Left lobe of liver (tissue), 2 donors: Measurements from ENCODE around the gene DNAJB12. TPM values are rescaled to one million over a fixed set of nuclear protein-coding genes. Genes with fewer than 3 reads are reported as not detected.
"Not testable (repeated sequence)": the region's sequence is repeated elsewhere in the genome, so short reads cannot be mapped to it uniquely, and the experiment has no call there.

Source experiments
- ATAC-seq: fragments of 200-7000 bp; cut with Tn5 transposase; one replicate; pipeline ENCODE4 v1.9.1; 2020; ENCODE audit warnings: mild to moderate bottlenecking, moderate library complexity
- DNase-seq: peaks from one replicate; pipeline ENCODE4 v3.0.0-alpha.2; 2020; ENCODE audit warnings: low spot score
- total RNA-seq: library from RNA; stranded (reverse); gene quantifications from one replicate; pipeline ENCODE4 v1.2.1, GENCODE V29; 2021
- donor health status: DM: no; HTN: no; CAD: no; lungs with moderate emphysema.
- donor health status: DM: no; HTN: yes; CAD: no.

DNAJB12 gene
- total RNA-seq = 20.4 TPM

DNA sequence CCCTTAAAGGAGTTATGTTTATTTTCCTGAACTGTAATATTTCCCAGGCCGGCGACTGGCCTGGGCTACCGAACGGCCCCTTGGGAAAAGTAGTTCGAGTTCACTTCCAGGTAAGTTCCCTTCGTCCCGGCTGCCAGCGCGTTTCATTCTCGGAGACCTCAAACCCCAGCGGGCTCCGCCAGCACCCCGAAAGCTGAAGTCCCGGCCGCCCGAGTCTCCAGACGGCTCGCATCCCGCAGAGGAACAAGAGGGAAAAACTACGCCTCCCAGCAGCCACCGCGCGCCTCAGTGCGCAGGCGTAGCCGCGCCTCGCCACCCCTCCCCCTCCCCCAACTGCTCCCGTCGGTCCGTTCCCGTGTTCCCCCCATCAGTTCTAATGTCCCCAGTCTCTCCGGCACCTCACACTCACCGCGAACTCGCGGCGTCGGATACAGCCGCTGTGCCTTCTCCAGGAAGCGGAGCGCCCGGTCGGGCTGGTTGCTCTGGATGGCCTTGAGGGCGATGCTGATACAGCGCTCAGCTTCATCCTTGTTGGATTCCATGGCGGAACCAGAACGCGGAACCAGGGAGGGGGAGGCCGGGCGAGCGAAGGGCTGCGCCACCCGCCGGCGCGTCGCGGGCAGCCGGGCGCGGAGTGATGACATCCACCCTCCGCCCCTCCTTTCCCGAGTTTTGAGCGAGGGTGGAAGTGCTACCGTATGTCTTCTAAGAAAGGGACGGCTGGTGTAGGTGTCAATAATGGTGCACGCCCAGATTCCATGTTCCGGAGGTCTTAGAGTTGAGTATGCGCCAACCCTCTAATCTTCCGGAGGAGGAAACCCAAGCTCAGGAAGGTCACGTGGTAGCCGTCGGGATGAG is at the start of gene DNAJB12:
DNAJB12 (minus strand) TSS at position 564 of the 858 bp plus-strand sequence; CDS start at position 542, 22 bp downstream.
- ATAC-seq (peak; percentile 84), DNase-seq (peak; percentile 92)

DNA sequence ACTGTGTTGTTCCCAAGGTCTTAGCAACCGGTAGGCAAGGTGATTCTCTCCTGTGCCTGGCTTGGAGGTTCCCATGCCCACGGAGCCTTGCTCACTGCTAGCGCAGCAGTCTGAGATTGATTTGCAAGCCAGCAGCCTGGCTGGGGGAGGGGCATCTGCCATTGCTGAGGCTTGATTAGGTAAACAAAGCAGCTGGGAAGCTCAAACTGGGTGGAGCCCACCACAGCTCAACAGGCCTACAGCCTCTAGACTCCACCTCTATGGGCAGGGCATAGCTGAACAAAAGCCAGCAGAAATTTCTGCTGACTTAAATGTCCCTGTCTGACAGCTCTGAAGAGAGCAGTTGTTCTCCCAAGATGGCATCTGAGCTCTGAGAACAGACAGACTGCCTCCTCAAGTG is 40.9 kb upstream of the DNAJB12 start:
- peak; percentile 37 for ATAC-seq
- DNase-seq = peak; percentile 54

DNA sequence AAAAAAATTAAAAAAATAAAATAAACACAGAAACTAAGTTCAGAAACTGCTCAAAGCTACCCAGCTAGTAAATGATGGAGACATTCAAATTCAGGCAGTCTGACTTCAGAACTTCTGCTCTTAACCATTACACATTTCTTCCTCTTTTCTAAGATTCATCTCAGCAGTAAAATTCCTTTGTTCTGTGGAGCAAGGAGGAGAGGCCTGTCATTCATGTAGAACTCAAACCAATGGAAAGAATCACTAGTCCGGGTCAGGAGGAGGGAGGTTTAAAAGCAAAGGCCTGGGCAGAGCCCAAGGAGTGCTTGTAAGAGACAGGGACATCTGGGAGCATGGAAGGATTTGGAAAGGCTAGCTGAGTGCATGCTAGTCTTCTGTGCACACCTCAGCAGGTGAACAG is 37.9 kb upstream of the DNAJB12 start:
- no peak for DNase-seq
- no peak for ATAC-seq

DNA sequence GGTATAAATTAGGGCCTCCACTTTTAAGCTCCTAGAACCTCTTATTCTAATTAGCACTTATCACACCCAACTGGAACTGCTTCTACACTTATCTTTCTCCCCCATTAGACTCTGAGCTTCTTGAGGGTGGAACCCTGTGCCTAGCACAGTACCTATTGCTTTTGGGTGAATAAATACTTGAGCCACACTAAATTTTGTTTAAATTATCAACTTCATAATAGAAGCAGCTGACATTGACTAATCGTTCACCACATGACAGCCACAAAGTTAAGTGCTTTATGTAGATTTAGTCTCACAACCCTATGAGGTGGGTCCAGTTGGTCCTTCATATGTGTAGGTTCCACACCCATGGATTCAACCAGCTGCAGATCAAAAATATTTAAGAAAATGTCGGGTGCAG is 36.0 kb upstream of the DNAJB12 start:
- ATAC-seq (no peak), DNase-seq (no peak)

DNA sequence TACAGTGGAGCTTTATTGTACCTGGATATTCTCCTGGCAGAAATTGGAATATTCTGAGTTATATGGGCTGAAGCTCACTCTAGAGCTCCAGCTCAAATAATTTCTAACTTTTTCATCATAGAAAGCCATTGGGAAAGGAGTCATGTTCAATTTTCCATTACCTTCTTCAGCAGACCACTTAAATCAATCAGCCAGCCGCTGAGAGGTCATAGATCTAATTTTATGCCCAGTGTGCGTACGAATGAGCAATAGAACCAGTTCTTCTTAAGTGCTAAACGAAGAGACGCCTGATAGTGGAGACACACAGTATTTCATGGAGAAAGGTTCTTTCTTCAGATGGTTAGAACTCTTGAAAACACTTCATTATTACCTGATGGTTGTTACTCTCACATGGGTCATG is 35.0 kb upstream of the DNAJB12 start:
- DNase-seq = no peak
- no peak for ATAC-seq

DNA sequence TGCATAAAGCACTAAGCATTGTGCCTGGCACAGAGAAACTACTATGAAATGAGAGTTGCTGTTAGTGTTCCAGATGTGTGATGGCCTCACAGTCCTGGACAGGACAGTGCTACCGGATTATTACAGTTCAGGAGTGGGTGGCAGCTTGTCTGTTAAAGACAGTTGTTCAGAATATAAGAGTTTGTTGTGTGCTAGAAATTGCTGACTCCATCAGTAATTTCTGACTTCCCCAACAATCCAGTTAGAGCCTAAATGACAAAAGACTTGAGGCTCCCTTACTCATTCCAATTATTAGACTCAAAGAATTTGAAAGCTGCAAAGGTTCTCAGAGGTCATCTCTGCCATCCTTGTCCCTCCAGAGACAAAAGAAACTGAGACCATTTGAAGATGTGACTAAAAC is 34.3 kb upstream of the DNAJB12 start:
- DNase-seq = no peak
- no peak for ATAC-seq

DNA sequence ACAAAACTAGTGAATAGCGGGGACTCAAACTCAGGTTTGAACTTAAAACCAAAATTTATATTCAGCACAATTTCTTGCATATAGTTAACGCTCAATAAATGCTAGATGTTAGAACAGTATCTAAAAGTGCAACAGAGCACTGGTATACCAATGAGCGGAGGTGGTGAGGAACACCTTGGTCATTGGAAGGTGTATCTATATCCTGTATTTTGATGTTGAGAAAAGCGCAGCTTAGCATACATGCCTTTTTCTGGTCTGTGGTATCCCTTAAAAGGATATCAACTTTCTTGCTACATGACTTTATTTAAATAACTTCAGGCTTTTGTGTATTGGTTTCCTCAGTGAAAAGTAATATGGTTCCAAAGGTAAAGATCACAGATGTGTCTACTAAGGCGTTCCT is 33.3 kb upstream of the DNAJB12 start:
- DNase-seq = no peak
- ATAC-seq = no peak

DNA sequence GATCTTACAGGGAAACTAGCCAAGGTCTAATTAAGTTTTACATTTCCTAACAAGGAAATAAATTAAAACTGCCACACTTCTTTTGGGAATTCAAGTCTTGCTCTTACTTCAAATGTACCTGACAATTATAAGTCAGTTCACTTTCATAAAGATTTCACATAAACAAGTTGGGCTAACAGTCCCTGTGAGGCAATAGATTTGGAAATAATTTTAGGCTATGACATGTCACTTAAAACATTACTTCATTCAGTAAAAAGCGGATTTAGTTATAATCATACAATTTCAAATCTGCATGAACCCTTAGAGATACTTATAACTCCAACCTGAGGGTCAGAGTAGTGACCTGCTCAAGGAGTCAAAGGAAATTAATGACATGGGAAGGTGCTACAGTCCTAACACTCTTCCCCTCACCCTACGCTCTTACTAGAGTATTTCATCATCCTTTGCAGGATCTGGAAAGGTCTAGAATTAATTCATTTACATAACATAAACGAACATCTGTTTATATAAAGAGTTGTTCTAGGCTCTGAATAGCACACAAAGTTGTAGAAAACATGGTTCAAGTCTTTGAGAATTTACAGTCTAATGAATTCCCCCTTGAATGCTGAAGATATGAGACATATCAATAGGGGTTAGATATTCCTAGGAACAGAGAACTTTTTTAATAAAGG is 32.3 kb upstream of the DNAJB12 start:
- DNase-seq (no peak), ATAC-seq (peak; percentile 21)

DNA sequence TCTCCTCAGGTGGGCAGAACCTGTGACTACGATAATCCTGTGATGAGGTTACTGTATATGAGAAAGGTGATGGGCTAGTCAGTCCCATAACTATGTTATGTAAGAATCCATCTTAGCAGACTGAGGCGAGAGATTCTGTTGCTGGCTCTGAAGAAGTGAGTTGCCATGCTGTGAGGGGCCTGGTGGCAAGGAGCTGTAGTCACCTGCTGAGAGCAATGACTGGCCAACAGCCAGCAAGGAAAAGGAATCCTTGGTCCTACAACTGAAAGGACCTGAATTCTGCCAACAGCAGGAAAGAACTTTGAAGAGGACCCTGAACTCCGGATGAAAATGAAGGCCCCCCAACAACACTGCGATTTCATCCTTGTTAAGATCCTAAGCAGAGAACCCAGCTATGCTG is 31.0 kb upstream of the DNAJB12 start:
- no peak for ATAC-seq
- DNase-seq = no peak

DNA sequence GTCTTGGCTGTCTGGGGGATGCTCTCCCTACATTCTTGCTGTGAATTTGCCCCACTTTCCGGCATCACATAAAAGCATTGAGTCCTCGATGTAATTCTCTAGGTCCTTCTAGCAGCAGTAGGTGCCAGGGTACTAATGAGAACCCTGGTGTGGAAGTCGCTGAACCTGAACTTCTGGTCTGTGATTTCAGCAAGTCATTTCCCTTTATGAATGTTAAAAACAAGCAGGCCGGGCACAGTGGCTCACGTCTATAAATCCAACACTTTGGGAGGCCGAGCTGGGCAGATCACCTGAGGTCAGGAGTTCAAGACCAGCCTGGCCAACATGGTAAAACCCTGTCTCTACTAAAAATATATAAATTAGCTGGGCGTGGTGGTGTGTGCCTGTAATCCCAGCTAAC is 30.3 kb upstream of the DNAJB12 start:
- ATAC-seq, DNase-seq: not testable (repeated sequence)

DNA sequence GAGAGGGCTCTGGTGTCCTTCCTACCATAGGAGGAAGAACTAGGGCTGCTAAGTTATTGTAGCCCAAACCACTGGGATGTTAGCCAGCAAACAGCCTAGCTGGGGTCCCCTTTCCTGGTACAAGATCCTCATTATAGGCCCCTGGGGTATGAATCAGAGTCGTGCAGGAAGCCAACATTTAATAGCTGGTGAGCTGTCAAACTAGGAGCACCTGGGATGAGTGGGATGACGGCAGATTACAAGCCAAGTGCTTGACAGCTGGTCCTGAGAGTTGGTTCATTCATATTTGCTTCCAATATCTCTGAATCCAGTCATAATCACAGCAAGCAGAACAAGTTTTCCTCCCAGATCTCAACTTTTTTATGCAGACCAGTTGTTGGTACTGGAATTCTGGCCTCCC is 25.1 kb upstream of the DNAJB12 start:
- ATAC-seq (no peak), DNase-seq (no peak)

DNA sequence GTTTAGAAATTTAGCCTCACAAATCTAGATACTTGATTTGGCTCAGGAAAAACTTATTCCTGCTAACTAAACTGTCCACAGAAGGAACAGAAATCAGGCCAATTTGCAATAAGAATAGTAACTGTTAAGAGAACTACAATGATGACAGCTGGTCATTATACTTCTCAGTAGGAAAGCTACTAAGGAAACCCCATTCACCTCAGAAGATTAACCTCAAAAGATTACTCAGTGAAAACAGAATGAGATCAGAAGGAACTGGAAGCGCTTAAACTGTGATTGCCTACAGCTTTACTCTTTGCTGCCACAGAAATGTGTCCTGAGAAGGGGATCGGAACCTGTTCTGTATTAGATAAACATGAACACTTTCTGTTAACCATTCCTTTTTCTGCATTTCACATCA is 24.3 kb upstream of the DNAJB12 start:
- ATAC-seq (no peak), DNase-seq (no peak)

DNA sequence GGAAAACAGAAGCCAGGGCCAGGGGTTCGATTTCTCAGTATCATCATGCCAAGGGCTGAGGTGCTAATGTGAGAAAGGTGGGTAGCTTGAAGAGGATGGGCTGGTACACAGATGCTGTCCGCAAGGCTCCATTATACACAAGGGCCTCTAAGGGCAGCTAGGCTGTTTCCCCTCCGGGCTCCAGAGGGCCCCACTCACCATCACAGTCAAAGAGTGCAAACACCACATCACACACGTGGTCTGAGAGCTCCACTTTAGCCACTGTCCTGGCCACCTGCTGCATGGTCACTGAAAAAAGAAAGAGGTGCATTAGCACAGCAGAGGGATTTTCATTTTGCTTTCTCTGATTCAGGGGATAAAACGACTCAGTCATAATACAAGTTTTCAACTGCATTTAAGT is 20.9 kb upstream of the DNAJB12 start:
- DNase-seq = no peak
- peak; percentile 56 for ATAC-seq

DNA sequence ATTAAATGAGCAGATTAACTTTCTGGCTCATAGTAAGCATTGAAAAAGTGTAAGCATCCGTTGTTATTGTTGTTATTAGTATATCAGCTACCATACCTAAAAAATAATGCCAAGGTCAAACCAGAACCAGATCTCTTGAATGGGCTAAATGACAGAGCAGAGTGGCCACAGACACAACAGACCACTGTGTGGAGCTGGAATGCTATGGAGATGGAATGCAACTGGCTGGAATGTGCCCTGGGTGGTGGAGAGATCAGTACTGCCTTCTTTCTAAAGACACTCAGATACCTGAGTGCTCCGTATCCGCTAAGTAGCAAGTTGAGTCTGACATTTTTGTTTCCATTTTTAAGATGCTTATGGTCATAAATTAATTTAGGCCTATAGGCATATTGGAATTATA is 20.5 kb upstream of the DNAJB12 start:
- DNase-seq (no peak), ATAC-seq (no peak)

DNA sequence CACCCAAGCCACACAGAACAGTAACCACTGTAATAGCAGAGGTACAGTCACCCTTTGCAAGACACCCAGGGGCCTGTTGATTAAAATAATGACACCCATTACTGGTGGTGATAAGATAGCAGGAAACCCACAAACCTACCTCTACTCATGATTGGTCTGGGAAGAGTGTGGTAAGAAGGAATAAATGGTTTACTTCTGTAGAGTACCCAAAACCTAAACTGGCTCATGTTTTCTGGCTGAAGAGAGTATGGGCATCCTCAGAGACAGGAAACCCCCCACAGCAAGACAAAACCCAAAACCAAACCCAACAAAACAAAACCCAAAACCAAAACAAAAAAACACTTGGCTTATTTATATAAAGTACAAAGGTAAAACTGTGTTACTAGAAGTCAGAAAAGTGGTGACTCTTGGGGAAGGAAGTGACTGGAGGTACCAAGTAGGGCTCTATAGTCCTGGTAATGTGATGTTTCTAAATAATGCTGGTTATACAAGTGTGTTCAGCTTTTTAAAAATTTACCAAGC is 15.5 kb upstream of the DNAJB12 start:
- DNase-seq (no peak), ATAC-seq (no peak)

DNA sequence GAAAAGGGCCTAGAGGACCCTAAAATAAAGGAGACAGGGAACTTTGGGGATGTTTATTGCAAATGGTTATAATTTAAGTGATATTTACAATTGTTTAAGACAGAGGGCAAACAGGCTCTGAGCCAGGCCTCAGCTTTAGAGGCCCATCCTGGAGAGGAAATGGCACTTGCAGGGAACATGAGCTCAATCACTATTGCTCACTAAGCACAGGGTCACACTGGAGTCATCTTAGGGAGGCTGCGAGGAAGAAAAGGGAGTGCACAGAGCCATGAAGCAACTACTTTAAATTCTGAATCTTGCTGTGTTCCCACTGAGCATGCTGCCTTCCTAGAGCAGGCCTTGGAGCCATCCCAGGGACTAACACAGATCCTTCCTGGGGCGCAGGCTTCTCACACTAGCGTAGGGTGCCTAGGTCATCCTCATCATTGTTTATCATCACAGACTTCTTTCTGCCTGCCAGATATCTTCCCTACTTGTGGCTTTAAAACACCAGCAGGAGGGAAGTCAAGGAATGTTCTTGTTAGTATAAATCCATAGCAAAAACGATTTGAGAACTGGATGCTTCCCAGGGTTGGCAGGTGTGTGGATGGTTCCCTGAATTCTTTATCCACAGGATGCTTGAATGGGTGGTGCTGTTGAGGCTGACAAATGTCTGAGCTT is 12.7 kb upstream of the DNAJB12 start:
- DNase-seq (no peak), ATAC-seq (no peak)

DNA sequence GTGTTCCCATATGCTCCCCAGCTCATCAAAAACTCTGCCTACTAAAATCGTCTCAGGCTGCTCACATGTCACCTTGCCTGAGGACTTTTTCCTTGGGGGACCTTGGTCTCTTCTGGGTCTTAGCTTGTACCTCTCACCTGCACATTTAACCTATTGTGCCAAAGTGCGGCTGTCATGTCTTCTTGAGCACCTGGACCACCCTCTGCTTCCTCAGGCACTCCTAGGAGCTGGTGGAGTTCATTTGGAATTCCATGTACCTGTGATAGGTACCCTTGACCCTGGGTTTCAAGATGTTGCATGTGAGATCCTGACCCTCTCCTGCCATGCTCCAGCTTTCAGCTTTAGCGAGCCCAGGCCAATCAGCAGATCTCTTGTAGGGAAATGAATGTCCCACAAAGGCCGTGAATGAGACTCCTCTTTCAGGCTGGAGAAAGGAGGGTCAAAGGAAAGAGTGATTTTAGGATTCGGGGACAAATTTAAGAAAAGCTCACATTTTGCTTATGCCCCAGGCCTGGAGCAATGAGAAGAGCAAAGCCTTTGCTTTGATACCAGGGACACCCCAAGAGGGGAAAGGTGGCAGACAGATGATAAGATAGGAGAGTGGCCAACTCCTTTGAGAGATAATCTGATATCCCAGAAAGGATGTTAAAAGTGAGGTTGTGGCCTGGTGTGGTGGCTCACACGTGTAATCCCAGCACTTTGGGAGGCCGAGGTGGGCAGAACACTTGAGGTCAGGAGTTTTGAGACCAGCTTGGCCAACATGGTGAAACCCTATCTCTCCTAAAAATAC is 10.6 kb upstream of the DNAJB12 start:
- DNase-seq = no peak

DNA sequence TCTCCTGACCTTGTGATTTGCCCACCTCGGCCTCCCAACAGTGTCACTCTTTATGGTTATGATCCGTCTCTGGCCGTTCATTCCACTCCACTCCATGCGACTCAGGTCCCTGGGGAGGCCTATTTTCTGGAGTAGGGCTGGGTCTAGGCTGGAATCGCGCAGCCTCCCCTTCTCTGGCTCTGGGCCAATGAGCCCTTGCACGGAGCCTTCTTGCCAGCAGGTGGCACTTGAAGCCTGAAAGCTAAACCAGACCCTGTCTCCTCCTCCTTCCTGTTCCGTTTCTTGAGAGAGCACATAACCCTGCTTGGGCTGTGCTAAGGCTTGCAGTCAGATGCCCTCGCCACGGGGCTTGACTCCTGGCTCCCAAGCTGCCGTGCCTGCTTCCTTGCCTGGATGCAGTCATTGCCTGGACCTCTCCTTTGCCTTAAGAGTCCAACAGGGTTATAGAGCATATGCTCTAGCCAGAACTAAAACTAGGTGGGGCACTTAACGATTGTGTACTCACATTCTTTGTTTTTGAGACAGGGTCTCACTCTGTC is 9.6 kb upstream of the DNAJB12 start:
- ATAC-seq = peak; percentile 89
- peak; percentile 81 for DNase-seq

More for the DNA sequence above, 10.6 kb upstream of the DNAJB12 start:
- no peak for ATAC-seq

DNA sequence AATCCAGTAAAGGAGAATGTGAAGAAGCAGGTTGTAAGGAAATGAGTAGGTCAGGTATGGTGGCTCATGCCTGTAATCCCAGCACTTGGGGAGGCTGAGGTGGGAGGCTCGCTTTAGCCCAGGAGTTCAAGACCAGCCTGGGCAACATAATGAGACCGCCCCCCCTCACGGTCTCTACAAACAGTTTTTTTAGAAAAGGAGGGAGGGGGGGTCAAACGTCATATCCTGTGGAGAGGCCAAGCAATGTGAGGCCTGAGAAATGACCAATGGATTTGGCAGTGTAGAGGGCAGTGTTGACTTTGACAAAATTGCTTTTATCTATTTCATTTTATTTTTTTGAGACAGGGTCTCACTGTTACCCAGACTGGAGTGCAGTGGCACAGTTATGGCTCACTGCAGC is 2.3 kb upstream of the DNAJB12 start:
- DNase-seq = no peak
- ATAC-seq = no peak

DNA sequence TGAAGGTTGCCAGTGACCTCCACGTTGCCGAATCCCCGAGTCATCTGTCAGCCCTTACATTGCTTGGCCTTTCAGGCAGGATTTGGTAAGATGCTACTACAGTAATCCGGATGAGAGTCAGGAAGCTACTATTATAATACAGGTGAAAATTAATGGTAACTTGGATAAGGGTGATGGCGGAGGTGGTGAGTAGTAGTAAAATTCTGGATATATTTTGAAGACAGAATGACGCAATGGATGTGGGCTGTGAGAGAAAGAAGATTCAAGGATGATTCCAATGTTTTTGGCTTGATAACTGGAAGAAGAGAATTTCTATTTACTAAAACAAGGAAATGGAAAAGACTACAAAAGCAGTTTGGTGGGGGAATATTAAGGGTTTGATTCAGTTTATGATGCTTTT is 1.4 kb upstream of the DNAJB12 start:
- DNase-seq (no peak), ATAC-seq (no peak)

DNA sequence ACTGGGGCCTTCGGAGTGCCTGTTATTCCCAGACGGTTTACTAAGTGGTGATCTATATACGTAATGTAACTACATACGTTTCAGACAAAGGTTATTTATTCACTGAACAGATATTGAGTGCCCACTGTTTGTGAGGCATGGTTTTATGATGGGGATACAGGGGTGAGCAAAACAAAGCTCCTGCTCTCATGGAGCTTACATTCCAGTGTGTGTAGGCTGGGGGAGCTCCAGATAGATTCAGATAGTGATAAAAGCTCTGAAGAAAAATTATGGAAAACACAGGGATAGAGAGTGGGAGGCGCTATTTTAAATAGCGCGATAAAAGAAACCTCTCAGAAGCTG is 466 bp upstream of the DNAJB12 start:
- no peak for ATAC-seq

More for the DNA sequence above, 466 bp upstream of the DNAJB12 start:
- DNase-seq = no peak
